ENCODE measurements around the gene UHRF1.
"Not testable (repeated sequence)": the region's sequence is repeated elsewhere in the genome, so short reads cannot be mapped to it uniquely, and the experiment has no call there.

DNA sequence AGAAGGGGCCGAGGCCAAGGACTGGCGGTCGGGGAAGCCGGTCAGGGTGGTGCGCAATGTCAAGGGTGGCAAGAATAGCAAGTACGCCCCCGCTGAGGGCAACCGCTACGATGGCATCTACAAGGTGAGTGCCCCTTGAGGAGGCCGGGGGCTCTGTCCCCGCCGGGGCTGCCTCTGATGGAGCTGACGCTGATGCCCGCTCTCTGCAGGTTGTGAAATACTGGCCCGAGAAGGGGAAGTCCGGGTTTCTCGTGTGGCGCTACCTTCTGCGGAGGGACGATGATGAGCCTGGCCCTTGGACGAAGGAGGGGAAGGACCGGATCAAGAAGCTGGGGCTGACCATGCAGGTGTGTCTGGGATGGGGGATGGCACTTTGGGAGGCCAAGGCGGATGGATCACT lies 41.3 kb downstream of the UHRF1 start:
- TF ChIP-seq CTCF, POLR2A (IDR thresholded peaks at IDR 0.05): not testable (repeated sequence)
